CD14-positive monocyte (primary cell): ENCODE results near the gene GIN1. TPM values are rescaled to one million over a fixed set of nuclear protein-coding genes. Genes with fewer than 3 reads are reported as not detected.

Source experiments
- DNase-seq, 3 donors: peaks; one replicate each; pipeline ENCODE4 v3.0.0-alpha.2; 2011 to 2022
- H2AFZ ChIP-seq: 2 replicates; pipeline ENCODE4 v1.6.0; 2012; ENCODE audit warnings: mild to moderate bottlenecking, low read depth, low read length, inconsistent platforms; ENCODE audit not compliant: insufficient read depth, poor library complexity, severe bottlenecking
- H3K27ac ChIP-seq, 2 donors: 1 replicate in 1 of 2; 2 replicates in 1 of 2; pipeline ENCODE4 v1.5.1; 2012 to 2013; ENCODE audit warnings: low read length in 2 of 2, control low read depth in 1 of 2, inconsistent platforms in 1 of 2, low read depth in 1 of 2, mild to moderate bottlenecking in 1 of 2
- H3K27me3 ChIP-seq, 2 donors: one replicate each; pipeline versions ENCODE4 v1.6.0 to v1.6.1; 2011 to 2013; ENCODE audit warnings: low read length in 2 of 2; ENCODE audit not compliant: control insufficient read depth in 2 of 2, insufficient read depth in 2 of 2
- H3K36me3 ChIP-seq, 2 donors: replicated peaks in 1 of 2; 1 replicate in 1 of 2; 2 replicates in 1 of 2; pipeline versions ENCODE4 v1.5.1 to v1.6.1; 2012 to 2013; ENCODE audit warnings: low read length in 2 of 2, control low read depth in 1 of 2, inconsistent platforms in 1 of 2, mild to moderate bottlenecking in 1 of 2; ENCODE audit not compliant: insufficient read depth in 2 of 2, control insufficient read depth in 1 of 2
- H3K4me1 ChIP-seq, 2 donors: 1 replicate in 1 of 2; 2 replicates in 1 of 2; pipeline versions ENCODE4 v1.5.1 to v1.6.1; 2012 to 2013; ENCODE audit warnings: low read length in 2 of 2, control low read depth in 1 of 2, inconsistent platforms in 1 of 2, mild to moderate bottlenecking in 1 of 2, moderate library complexity in 1 of 2; ENCODE audit not compliant: insufficient read depth in 2 of 2, control insufficient read depth in 1 of 2
- H3K4me2 ChIP-seq: replicated peaks from 2 replicates; pipeline ENCODE3; 2012; ENCODE audit warnings: low read length, moderate library complexity, mild to moderate bottlenecking; ENCODE audit not compliant: poor library complexity, severe bottlenecking; ENCODE audit errors: extremely low read depth
- H3K4me3 ChIP-seq, 3 experiments: fragments of 200-600 bp in 1 of 3; sonication (generic) in 1 of 3; replicated peaks in 1 of 3; 1 replicate in 2 of 3; 2 replicates in 1 of 3; pipeline ENCODE4 v1.5.1; 2011 to 2013; ENCODE audit warnings: low read length in 3 of 3, mild to moderate bottlenecking in 3 of 3, control low read depth in 2 of 3, low read depth in 2 of 3, inconsistent platforms in 1 of 3, moderate library complexity in 1 of 3
- H3K79me2 ChIP-seq: 2 replicates; pipeline ENCODE4 v1.6.0; 2012; ENCODE audit warnings: mild to moderate bottlenecking, control low read depth, inconsistent platforms, low read length, moderate library complexity; ENCODE audit not compliant: insufficient read depth
- H3K9ac ChIP-seq: 2 replicates; pipeline ENCODE4 v1.6.0; 2017; ENCODE audit warnings: low read length, mild to moderate bottlenecking; ENCODE audit not compliant: insufficient read depth, poor library complexity, severe bottlenecking
- H3K9me3 ChIP-seq, 2 donors: replicated peaks in 1 of 2; 1 replicate in 1 of 2; 2 replicates in 1 of 2; pipeline versions ENCODE4 v1.5.1 to v1.6.1; 2012 to 2013; ENCODE audit warnings: low read length in 2 of 2, control low read depth in 1 of 2; ENCODE audit not compliant: control insufficient read depth in 1 of 2, insufficient read depth in 1 of 2
- H4K20me1 ChIP-seq: 2 replicates; pipeline ENCODE4 v1.6.0; 2012; ENCODE audit warnings: mild to moderate bottlenecking, low read length, control low read depth, moderate library complexity; ENCODE audit not compliant: insufficient read depth
- H3K27ac Mint-ChIP-seq, 7 donors: one replicate each; pipeline ENCODE4 v1.8.0; 2020; ENCODE audit warnings: mild to moderate bottlenecking in 7 of 7, mixed read lengths in 7 of 7, moderate library complexity in 6 of 7, inconsistent platforms in 2 of 7
- H3K27me3 Mint-ChIP-seq, 3 donors: one replicate each; pipeline ENCODE4 v1.8.0; 2021 to 2022; ENCODE audit warnings: low read depth in 3 of 3, mild to moderate bottlenecking in 3 of 3, mixed read lengths in 3 of 3, moderate library complexity in 3 of 3, inconsistent platforms in 1 of 3
- H3K36me3 Mint-ChIP-seq, 2 donors: one replicate each; pipeline ENCODE4 v1.8.0; 2020; ENCODE audit warnings: mixed read lengths in 2 of 2, inconsistent platforms in 1 of 2, mild to moderate bottlenecking in 1 of 2
- H3K4me1 Mint-ChIP-seq: one replicate; pipeline ENCODE4 v1.8.0; 2020; ENCODE audit warnings: mild to moderate bottlenecking, mixed read lengths
- H3K4me3 Mint-ChIP-seq, 2 donors: one replicate each; pipeline ENCODE4 v1.8.0; 2020; ENCODE audit warnings: mild to moderate bottlenecking in 2 of 2, mixed read lengths in 2 of 2, moderate library complexity in 1 of 2
- H3K9me3 Mint-ChIP-seq, 7 donors: one replicate each; pipeline ENCODE4 v1.8.0; 2020 to 2022; ENCODE audit warnings: mixed read lengths in 7 of 7, mild to moderate bottlenecking in 6 of 7, moderate library complexity in 6 of 7, inconsistent platforms in 2 of 7
- CTCF ChIP-seq: fragments of 200-600 bp; IDR thresholded peaks from one replicate; pipeline ENCODE4 v1.8.0; 2022; ENCODE audit warnings: antibody characterized with exemption, mild to moderate bottlenecking
- WGBS: methylation state at CpG from one replicate; pipeline ENCODE4 v1.1.5; 2013; ENCODE audit warnings: missing lambda C conversion rate; ENCODE audit not compliant: insufficient coverage; 5-methylcytosine and 5-hydroxymethylcytosine counted together
- intact Hi-C, 2 donors: fragments of 100-400 bp; cut with micrococcal nuclease; formaldehyde crosslinking; loops; one replicate each; pipeline versions ENCODE4 v1.15.0 to v1.15.1; 2023
- polyA plus RNA-seq, 3 donors: library from polyadenylated mRNA; depleted of rRNA in 1 of 3; unstranded in 2 of 3; stranded (reverse) in 1 of 3; fragments of 300-500 nt in 2 of 3; fragments of >200 nt in 1 of 3; fragmentation: Illumina TruSeq in 2 of 3; gene quantifications; 1 replicate in 2 of 3; 2 replicates in 1 of 3; pipeline ENCODE4 v1.2.3, GENCODE V29; 2012 to 2021

The GIN1 gene
- polyA plus RNA-seq, 3 donors = 2.2 to 4.7 (median 3.7) TPM

- H3K36me3 Mint-ChIP-seq = peaks cover 15 to 23% of the 10 kb centered on the region in 2 donors
Measured at GRCh38 chr5:103111468-103111867, 8.5 kb downstream of the GIN1 start.

GRCh38 chr5:103110403-103110802 lies 9.5 kb downstream of the GIN1 start:
- H3K36me3 Mint-ChIP-seq = peaks cover 19 to 27% of the 10 kb centered on the region in 2 donors
- Histone ChIP-seq H3K79me2 (peaks cover 14% of the 10 kb centered on the region), H2AFZ (no peak overlapping the region), H3K4me2 (no peak overlapping the region), H3K27me3 (no peaks in the 10 kb centered on the region), H3K4me1 (peaks cover 3 to 9% of the 10 kb centered on the region in 2 donors), H3K9ac (no peak overlapping the region), H3K4me3 (no peak overlapping the region), H3K27ac (no peak overlapping the region), H4K20me1 (no peaks in the 10 kb centered on the region), H3K36me3 (peaks cover 13 to 20% of the 10 kb centered on the region in 2 donors), H3K9me3 (no peaks in the 10 kb centered on the region)
- H3K4me1 Mint-ChIP-seq = peaks cover 17% of the 10 kb centered on the region
- no peak for DNase-seq
- WGBS = no CpG with 5 or more reads among the region's 2 CpGs
- intact Hi-C loops = no loop called here
- H3K27ac Mint-ChIP-seq = no peak overlapping the region
- TF ChIP-seq CTCF = no peak
- H3K27me3 Mint-ChIP-seq = no peaks in the 10 kb centered on the region
- H3K9me3 Mint-ChIP-seq = peaks cover 0 to 6% (median 0%) of the 10 kb centered on the region in 7 donors
- H3K4me3 Mint-ChIP-seq = no peak overlapping the region

More at GRCh38 chr5:103111468-103111867, 8.5 kb downstream of the GIN1 start:
- peaks cover 0 to 6% (median 0%) of the 10 kb centered on the region in 7 donors for H3K9me3 Mint-ChIP-seq
- H3K27ac Mint-ChIP-seq = peak overlapping the region in 6 of 7 donors; percentile 41 to 85 (median 56)
- Histone ChIP-seq H3K79me2 (peaks cover 23% of the 10 kb centered on the region), H3K9me3 (no peaks in the 10 kb centered on the region), H3K27ac (peak overlapping the region in 1 of 2 donors; percentile 57), H2AFZ (peak overlapping the region; percentile 43), H3K36me3 (peaks cover 8 to 18% of the 10 kb centered on the region in 2 donors), H3K9ac (no peak overlapping the region), H3K4me1 (peaks cover 3 to 9% of the 10 kb centered on the region in 2 donors), H4K20me1 (no peaks in the 10 kb centered on the region), H3K4me2 (peak overlapping the region; percentile 5), H3K4me3 (no peak overlapping the region), H3K27me3 (no peaks in the 10 kb centered on the region)
- peaks cover 17% of the 10 kb centered on the region for H3K4me1 Mint-ChIP-seq
- DNase-seq = peak; percentile 2 to 26 (median 4)
- H3K27me3 Mint-ChIP-seq = no peaks in the 10 kb centered on the region
- H3K4me3 Mint-ChIP-seq = no peak overlapping the region
- no CpG with 5 or more reads among the region's 2 CpGs for WGBS
- intact Hi-C loops = no loop called here
- TF ChIP-seq CTCF = no peak
